ENCODE measurements around the gene RDX.

GRCh38 chr11:110242188-110242587 lies 54.2 kb downstream of the RDX start:
- TF ChIP-seq POLR2A (IDR thresholded peaks at IDR 0.05; ENCODE audit: low read depth, low read length) (no peak), POLR2AphosphoS5 (IDR thresholded peaks at IDR 0.05; ENCODE audit: low read depth, low read length) (no peak)
